Ishikawa (cell line): ENCODE data around the gene ARAP1.

Experiments used
- CEBPB ChIP-seq: IDR thresholded peaks from 2 replicates; pipeline ENCODE4 v1.6.1; 2012
- CREB1 ChIP-seq: IDR thresholded peaks from 2 replicates; pipeline ENCODE4 v1.6.1; 2012; ENCODE audit warnings: low read depth
- EGR1 ChIP-seq: IDR thresholded peaks from 2 replicates; pipeline ENCODE4 v1.6.1; 2012
- EP300 ChIP-seq: IDR thresholded peaks from 2 replicates; pipeline ENCODE4 v1.6.1; 2012; ENCODE audit warnings: borderline replicate concordance
- FOXM1 ChIP-seq: IDR thresholded peaks from 2 replicates; pipeline ENCODE4 v1.6.1; 2012; ENCODE audit warnings: low read depth, borderline replicate concordance
- NFIC ChIP-seq: IDR thresholded peaks from 2 replicates; pipeline ENCODE4 v1.6.1; 2012
- RAD21 ChIP-seq: IDR thresholded peaks from 2 replicates; pipeline ENCODE4 v1.6.1; 2012; ENCODE audit warnings: low read depth
- TAF1 ChIP-seq: IDR thresholded peaks from 2 replicates; pipeline ENCODE4 v1.6.1; 2012; ENCODE audit warnings: low read depth, mild to moderate bottlenecking
- TCF12 ChIP-seq: IDR thresholded peaks from 2 replicates; pipeline ENCODE4 v1.6.1; 2012; ENCODE audit warnings: low read depth
- TEAD4 ChIP-seq: IDR thresholded peaks from 2 replicates; pipeline ENCODE4 v1.6.1; 2012
- YY1 ChIP-seq: IDR thresholded peaks from 2 replicates; pipeline ENCODE4 v1.6.1; 2012; ENCODE audit warnings: low read depth
- ZBTB7A ChIP-seq: IDR thresholded peaks from 2 replicates; pipeline ENCODE4 v1.6.1; 2012; ENCODE audit warnings: low read depth
- TF ChIP-seq, protein P1 (sequence below): IDR thresholded peaks from 2 replicates; pipeline ENCODE4 v1.6.1; 2012
- TF ChIP-seq, protein P2 (sequence below): IDR thresholded peaks from 2 replicates; pipeline ENCODE4 v1.6.1; 2012
- TF ChIP-seq, protein P3 (sequence below): IDR thresholded peaks from 2 replicates; pipeline ENCODE4 v1.6.1; 2012; ENCODE audit warnings: low read depth, mild to moderate bottlenecking

Gene ARAP1

DNA sequence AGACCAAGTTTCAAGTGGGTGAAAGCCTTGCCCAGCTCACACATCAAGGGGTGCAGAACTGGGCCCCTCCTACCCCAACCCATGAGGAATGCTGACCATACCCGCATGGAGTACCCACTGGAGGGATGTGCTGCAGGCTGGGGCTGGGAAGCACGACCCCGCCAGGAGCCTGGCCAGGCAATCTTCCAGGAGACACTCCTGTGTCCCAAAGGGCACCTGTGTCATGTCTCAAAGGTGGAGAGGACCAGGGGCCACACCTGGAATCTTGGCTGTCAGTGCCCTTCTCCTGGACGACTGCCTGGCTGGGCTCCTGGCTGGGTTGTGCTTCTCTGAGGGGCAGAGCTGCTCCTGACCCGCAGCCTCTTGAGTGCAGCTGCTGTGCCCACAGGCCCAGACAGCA, 6.7 kb downstream of the ARAP1 start:
- TF ChIP-seq EGR1 (no peak), YY1 (no peak), CEBPB (no peak), CREB1 (no peak), TCF12 (no peak), NFIC (no peak), TEAD4 (no peak), RAD21 (no peak), FOXM1 (no peak), TAF1 (no peak), ZBTB7A (no peak), EP300 (no peak)
- TF ChIP-seq, protein P1, sequence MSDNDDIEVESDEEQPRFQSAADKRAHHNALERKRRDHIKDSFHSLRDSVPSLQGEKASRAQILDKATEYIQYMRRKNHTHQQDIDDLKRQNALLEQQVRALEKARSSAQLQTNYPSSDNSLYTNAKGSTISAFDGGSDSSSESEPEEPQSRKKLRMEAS, result no peak
- TF ChIP-seq, protein P2, sequence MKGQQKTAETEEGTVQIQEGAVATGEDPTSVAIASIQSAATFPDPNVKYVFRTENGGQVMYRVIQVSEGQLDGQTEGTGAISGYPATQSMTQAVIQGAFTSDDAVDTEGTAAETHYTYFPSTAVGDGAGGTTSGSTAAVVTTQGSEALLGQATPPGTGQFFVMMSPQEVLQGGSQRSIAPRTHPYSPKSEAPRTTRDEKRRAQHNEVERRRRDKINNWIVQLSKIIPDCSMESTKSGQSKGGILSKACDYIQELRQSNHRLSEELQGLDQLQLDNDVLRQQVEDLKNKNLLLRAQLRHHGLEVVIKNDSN, result no peak
- TF ChIP-seq, protein P3, sequence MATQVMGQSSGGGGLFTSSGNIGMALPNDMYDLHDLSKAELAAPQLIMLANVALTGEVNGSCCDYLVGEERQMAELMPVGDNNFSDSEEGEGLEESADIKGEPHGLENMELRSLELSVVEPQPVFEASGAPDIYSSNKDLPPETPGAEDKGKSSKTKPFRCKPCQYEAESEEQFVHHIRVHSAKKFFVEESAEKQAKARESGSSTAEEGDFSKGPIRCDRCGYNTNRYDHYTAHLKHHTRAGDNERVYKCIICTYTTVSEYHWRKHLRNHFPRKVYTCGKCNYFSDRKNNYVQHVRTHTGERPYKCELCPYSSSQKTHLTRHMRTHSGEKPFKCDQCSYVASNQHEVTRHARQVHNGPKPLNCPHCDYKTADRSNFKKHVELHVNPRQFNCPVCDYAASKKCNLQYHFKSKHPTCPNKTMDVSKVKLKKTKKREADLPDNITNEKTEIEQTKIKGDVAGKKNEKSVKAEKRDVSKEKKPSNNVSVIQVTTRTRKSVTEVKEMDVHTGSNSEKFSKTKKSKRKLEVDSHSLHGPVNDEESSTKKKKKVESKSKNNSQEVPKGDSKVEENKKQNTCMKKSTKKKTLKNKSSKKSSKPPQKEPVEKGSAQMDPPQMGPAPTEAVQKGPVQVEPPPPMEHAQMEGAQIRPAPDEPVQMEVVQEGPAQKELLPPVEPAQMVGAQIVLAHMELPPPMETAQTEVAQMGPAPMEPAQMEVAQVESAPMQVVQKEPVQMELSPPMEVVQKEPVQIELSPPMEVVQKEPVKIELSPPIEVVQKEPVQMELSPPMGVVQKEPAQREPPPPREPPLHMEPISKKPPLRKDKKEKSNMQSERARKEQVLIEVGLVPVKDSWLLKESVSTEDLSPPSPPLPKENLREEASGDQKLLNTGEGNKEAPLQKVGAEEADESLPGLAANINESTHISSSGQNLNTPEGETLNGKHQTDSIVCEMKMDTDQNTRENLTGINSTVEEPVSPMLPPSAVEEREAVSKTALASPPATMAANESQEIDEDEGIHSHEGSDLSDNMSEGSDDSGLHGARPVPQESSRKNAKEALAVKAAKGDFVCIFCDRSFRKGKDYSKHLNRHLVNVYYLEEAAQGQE, result no peak

DNA sequence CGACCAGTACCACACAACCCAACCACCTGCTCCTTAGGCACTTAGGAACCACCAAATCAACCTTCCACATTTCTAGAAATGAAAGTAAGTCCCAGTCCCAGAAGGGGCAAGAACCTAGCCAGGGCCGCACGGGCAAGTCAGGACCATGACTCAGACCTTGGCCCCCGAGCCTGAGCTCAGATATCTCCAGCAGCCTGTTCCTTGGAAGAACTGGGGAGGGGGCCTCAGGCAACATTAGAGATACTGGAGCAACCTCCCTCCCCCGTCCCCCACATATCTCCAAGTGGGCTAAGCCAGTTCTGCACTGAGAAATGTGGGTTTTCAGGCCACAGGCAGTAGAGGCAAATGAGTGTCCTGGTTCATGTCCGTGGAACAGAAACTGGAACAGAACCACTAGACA, 7.7 kb downstream of the ARAP1 start:
- TF ChIP-seq ZBTB7A, result no peak
- no peak for TF ChIP-seq CEBPB
- TF ChIP-seq NFIC, result no peak
- TF ChIP-seq TCF12, result no peak
- TF ChIP-seq YY1, result no peak
- TF ChIP-seq FOXM1, result no peak
- TF ChIP-seq, protein P1, result no peak
- no peak for TF ChIP-seq CREB1
- TF ChIP-seq TAF1, result no peak
- no peak for TF ChIP-seq RAD21
- TF ChIP-seq, protein P3, result no peak
- TF ChIP-seq, protein P2, result no peak
- no peak for TF ChIP-seq EGR1
- TF ChIP-seq EP300, result no peak

DNA sequence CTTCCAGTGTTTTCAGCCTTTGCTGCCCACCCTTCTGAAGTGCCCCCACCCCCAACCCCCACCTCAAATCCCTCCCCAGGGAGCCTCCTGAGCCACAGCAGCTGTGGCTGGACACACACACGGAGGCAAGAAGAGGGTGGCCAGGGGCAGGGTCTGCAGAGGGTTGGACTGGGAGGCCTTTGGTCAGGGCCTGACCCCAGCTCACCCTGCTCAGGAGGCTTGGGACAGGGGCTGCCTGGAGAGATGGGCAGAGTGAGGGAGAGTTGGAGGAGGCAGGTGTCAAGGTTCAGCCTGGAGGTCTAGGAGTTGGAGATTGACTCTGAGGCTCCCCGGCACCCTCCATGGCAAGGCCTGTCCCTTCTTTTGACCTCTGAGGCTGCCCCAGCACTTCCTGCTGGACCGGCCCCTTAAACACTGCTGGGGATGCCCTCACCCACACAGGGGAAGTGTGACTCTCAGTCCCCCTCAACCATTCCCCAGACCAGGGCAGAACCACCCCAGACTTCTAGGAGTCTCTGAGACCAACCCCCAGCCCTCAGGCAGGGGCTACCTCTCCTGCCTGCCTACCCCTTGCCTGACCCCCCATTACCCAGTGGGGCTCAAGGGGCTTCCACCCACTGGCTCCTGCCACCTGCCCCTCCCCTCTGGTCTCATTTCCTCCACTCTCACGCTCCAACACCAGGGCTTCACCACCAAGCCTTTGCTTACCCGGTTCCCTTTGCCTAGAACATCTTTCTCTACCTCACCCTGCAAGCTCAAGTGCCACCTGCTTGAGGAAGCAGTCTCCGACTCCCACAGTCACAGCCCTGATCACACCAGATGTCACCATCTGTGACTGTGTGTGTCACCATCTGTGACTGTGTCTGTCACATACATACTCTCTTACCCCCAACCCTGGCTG, 8.6 kb downstream of the ARAP1 start:
- TF ChIP-seq, protein P3, result no peak
- TF ChIP-seq CREB1, result no peak
- TF ChIP-seq, protein P1, result no peak
- TF ChIP-seq TEAD4, result no peak
- no peak for TF ChIP-seq NFIC
- TF ChIP-seq, protein P2, result no peak
- TF ChIP-seq YY1, result no peak
- no peak for TF ChIP-seq TAF1
- TF ChIP-seq FOXM1, result no peak
- no peak for TF ChIP-seq ZBTB7A
- TF ChIP-seq EP300, result no peak
- no peak for TF ChIP-seq TCF12
